ENCODE results near the gene CCSAP.

GRCh38 chr1:229286099-229286766, 56.6 kb downstream of the CCSAP start:
- TF ChIP-seq, protein P1, sequence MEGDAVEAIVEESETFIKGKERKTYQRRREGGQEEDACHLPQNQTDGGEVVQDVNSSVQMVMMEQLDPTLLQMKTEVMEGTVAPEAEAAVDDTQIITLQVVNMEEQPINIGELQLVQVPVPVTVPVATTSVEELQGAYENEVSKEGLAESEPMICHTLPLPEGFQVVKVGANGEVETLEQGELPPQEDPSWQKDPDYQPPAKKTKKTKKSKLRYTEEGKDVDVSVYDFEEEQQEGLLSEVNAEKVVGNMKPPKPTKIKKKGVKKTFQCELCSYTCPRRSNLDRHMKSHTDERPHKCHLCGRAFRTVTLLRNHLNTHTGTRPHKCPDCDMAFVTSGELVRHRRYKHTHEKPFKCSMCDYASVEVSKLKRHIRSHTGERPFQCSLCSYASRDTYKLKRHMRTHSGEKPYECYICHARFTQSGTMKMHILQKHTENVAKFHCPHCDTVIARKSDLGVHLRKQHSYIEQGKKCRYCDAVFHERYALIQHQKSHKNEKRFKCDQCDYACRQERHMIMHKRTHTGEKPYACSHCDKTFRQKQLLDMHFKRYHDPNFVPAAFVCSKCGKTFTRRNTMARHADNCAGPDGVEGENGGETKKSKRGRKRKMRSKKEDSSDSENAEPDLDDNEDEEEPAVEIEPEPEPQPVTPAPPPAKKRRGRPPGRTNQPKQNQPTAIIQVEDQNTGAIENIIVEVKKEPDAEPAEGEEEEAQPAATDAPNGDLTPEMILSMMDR (IDR thresholded peaks at IDR 0.05; ENCODE audit: low read depth, low read length, poor library complexity, severe bottlenecking), result no peak
- no peak for TF ChIP-seq EZH2phosphoT487 (IDR thresholded peaks at IDR 0.05; ENCODE audit: borderline replicate concordance, low read length)
